NCI-H2196 (cell line): ENCODE measurements around the gene DOK5.
"Not testable (repeated sequence)": the region's sequence is repeated elsewhere in the genome, so short reads cannot be mapped to it uniquely, and the experiment has no call there.

ENCODE experiments used
- DNase-seq: peaks from one replicate; lab custom pipeline; 2025; ENCODE audit not compliant: unreplicated experiment; lab: John Stamatoyannopoulos, UW

The DOK5 gene

DNA sequence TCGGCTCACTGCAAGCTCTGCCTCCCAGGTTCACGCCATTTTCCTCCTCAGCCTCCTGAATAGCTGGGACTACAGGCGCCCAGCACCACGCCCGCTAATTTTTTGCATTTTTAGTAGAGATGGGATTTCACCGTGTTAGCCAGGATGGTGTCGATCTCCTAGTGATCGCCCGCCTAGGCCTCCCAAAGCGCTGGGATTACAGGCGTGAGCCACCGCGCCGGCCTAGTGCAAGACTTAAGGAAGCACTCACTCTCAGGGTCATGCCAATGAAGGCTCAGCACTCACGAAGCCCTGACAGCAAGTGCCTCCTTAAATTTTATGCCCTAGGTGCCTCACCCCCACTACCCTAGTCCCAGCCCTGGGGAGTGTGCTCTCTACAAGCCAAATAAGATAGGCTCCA lies 4.7 kb upstream of the DOK5 start:
- DNase-seq = no peak

DNA sequence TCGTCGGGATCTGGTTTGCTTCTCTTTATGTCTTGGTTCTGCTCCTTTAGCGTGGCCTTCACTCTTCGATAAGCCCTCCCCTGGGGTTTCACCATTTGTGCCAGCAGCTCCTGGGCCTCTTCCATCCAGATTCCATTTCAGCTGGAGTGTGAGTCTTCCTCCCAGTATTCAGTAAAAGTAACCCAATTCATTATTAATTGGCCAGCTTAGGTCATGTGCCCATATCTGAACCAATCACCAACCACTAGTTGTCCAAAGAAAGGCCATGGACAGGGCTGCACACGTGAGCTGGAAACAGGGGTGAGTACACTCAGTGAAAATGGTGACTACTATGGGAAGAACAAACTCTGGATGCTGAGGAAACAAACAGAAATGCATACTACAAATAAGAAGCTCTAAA lies 2.8 kb upstream of the DOK5 start:
- DNase-seq = no peak

DNA sequence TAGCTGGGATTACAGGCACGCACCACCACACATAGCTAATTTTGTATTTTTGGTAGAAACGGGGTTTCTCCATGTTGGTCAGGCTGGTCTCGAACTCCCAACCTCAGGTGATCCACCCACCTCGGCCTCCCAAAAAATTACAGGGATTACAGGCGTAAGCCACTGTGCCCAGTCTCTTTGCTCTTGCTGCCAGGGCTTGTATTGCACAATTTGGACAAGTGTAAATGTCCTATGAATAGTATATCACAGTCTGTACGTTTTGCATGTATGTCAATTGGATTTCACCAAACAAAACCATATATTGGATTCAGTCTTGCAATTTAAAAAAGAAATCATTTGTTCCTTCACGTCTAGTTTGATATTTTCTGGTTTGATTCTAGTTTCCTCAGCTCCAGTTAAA lies 2.1 kb upstream of the DOK5 start:
- no peak for DNase-seq

- DNase-seq = no peak
Observed at GRCh38 chr20:54474046-54474445, 1.3 kb upstream of the DOK5 start.

DNA sequence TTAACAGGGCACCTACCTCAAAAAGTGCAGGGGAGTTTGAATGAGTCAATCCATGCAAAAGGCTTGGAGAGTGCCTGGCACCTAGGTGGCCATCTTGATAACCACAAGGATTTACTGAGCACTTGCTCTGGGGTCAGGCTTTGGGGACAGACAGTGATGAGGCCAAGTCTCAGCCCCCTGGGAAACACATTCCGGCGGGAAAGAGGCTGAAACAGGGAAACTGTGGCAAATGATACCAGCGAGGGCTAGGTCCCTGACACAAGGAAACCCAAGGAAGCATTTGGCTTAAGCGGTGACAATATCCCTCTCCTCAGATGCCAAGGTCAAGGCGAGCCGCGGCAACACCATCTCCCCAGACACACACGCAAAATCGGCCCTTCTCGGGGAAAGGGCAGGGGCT lies 527 bp upstream of the DOK5 start:
- DNase-seq = no peak

DNA sequence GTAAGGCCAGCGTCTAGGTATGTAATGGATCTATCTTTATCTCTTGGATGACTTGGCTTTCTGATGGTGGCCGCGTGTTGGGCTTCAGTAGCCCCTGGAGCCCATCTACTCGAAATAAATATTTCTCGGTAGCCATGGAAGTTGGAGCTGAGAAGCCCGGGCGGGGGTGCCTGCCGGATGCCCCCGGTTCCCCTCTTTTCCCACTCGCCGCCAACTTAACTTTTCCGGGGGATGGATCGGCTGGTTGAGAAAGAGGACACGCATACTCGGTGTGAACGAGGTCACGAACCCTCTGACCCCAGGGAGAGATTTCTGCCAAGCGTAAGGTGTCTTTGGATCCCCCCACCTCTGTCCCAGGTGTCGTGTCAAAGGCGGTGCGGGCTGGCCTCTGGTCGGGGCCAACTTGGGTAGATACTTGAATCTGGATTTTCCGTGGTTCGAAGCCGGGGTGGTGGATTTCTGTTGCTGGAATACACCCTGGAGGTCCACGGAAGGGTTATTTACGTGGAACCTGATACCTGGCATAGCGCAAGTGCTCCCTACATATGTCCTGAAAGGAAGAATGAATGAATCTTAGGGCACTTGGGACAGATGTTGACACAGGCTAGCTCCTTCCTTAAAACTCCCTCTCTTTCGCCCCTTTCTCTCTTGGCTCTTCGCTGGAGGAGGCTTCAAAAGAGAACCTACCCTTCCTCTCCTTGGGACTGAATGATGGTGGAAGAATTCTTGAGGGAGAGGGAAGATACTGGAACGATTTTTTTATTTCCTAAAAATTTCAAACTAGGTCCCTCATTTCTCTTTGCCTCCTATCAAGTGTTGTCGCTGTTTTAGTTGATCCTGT lies 996 bp downstream of the DOK5 start:
- DNase-seq = no peak

DNA sequence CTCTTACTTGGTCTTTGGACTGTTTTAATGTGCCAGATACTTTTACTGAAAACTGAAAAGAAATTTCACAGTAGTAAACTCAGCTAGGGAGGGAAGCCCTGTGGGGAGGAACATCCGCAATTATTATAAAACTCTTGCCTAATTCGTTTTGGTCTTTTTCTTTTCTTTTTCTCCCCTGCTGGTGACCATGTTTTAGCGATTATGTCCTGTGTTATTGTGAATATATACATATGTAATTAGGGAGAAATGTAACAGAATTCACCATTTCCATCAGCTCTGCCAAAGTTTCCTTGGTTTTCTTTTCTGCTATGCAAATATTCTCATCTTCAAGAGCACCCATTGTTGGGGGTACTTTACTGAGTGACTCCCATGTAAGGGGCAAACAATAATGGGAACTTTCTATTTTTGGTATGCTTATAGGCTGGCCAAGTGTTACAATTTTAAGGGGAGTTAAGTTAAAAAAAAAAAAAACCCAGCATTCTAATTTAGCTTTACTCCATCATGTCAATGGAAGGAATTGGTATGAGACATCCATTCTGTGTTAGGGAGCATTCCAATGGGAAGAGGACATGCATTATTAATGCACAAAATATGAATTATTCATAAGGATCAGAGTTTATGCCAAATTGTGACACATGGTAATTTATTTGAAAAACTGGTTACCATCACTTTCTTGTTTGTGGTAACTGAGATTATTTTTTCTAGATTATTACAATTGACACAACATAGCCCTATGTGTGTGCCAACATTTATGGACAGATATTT lies 2.0 kb downstream of the DOK5 start:
- no peak for DNase-seq

- DNase-seq = no peak
Observed at GRCh38 chr20:54479138-54479906, 3.9 kb downstream of the DOK5 start.

DNA sequence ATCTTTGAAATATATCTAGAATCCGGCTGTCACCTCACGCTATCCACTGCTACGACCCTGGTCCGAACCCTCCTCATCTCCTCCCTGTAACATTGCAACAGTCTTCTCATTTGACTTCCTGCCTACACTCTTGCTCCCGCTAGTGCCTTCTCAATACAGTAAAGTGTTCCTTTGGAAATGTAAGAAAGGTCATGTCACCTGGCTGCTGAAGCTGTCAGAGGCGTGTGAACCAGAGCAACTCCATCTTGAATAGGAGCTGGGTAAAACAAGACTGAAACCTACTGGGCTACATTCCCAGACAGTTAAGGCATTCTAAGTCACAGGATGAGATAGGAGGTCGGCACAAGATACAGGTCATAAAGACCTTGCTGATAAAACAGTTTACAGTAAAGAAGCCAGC lies 4.5 kb downstream of the DOK5 start:
- not testable (repeated sequence) for DNase-seq

DNA sequence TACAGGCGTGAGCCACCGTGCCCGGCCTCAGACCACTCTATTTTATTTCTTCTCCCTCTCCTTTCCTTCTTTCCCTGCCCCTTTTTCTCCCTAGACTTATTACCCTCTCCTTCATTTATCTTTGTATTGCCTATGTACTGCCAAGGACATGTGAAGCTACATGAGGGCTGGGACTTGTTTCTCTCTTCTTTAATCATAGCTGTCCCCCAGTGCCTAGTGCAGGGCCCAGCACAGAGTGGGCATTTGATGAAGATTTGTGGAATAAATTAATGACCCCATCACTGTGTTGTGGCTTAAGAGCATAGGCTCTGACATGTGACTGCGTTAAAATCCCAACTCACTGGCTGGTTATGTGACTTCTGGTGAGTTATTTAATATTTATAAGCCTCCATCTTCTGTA lies 6.0 kb downstream of the DOK5 start:
- no peak for DNase-seq

DNA sequence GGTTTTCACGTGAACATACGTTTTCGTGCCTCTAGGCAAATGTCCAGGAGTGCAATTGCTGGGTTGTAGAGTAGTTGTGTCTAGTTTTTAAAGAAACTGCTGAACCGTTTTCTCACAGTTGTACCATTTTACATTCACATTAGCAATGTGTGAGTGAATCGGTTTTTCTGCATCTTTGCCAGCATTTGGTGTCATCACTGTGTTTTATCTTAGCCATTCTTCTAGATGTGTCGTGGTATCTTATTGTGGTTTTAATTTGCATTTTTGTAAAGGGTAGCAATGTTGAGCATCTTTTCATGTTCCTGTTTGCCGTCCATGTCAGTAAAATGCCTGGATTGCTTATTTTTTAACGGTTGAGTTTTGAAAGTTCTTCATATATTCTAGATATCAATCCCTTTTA lies 10.2 kb downstream of the DOK5 start:
- DNase-seq = no peak

GRCh38 chr20:54486585-54486984 lies 11.2 kb downstream of the DOK5 start:
- DNase-seq = no peak

DNA sequence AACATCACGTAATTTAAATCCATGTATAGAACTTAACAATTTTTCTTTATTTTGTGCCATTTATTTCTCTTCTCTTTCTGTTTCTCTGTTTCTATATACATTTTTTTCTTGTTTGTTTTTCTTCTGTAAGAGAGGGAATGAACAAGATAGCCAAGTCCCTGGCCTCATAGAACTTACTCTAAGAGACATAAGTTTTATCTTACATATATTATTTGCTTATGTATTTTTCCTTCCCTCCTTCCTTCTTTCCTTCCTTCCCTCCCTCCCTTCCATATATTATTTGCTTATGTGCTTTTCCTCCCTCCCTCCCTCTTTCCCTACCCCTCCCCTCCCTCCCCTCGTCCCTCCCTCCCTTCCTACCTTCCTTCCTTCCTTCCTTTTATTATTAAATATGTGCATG lies 13.0 kb downstream of the DOK5 start:
- DNase-seq = no peak

DNA sequence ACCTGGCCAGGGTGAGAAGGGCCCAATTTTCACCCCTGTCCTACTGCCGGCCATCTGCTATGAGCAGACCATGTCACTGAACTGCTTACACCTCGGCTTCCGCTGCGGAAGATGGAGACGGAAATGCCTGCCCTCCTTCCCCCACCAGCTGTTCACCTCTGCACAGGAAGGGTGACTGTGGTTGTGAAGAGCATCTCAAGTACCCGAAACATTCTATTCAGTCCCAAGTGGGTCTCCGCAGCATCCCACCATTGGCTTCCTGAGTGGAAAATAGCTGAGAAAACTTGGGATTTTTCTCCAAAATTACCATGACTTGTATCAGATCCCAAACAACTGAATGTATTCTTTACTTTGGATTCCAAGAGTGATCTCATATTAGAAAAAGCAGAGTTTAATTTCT lies 16.1 kb downstream of the DOK5 start:
- DNase-seq = no peak

DNA sequence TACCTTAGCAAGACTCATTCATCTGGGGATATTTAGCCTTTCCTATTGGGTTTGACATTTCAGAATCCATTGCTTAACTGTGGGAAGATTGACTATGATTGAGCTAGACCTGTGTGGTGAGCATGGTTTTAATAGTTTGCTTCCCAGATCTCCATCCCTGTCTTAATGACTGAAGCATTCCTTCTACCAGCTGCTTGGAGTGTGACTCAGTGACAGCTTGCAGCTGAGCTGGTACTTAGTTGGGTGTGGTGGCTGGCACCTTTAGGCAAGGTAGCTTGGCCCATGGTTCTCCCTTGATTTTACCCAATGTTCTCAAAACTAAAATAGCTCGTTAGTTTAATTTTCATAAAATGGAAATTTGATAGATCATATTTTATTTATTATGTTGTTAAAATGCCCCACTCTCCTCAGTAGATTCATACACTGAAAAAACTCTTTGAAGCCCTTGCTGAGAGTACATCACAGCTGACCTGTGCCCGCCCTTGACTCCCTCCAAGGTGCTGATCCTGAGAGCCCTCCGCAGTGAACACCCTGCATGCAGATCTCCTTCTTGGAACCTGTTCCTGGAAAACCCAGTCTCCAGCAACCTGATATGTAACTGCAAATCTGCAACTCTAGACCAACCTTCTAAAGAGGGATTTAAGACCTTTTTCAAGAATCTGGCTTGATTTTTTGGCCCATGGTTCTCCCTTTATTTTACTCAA lies 19.1 kb downstream of the DOK5 start:
- no peak for DNase-seq

DNA sequence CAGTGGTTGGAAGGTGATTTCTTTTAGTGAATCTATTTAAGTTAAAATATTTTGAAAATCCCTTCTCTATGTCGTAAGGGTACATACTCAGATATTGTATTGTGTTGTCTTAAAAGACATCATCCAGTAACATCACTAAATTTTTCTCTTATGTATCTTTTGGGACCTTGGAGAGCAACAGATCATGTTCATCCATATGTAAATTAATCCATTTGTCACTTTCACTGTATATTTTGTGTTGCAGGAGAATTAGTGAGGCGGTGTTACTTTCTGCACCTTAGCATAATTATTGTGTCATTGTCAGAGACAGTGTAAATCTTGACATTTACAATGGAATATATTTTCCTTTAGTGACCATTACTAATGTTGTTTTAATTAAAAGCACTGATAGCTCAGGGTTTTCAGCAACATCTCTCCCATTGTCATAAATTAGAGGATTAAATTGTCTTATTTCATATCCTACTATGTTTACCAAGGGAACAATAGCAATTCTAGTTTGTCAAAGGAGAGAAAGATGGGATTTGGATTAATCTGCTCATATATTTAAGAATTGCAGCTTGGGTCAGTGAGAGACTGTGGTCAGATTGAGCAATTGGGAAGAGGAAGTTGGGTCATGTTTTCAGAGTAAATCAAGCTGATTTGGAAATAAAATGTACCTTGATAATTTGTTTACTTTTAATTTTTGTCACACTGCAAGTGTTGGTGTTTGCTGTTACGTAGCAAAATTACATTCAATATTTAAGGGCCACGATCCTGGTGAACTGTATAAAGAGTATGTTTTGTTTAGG lies 22.7 kb downstream of the DOK5 start:
- no peak for DNase-seq

GRCh38 chr20:54499111-54499510 lies 23.7 kb downstream of the DOK5 start:
- no peak for DNase-seq

GRCh38 chr20:54502179-54502578 lies 26.8 kb downstream of the DOK5 start:
- no peak for DNase-seq

DNA sequence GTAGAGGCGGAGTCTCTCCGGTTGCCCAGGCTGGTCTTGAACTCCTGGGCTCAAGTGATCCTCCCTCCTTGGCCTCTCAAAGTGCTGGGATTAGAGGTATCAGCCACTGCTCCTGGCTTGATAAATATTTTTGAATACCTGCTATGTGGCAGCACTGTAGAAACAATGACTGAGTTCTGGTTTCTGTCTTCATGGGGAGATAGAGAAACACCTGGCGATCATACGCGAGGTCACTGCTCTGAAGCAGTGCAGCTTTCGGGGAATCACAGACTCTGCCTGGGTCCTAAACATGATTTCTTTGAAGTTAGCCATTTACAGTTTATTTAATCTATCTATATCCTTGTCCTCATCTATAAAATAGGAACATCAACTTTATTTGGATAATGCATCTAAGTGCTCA lies 31.2 kb downstream of the DOK5 start:
- DNase-seq = no peak

DNA sequence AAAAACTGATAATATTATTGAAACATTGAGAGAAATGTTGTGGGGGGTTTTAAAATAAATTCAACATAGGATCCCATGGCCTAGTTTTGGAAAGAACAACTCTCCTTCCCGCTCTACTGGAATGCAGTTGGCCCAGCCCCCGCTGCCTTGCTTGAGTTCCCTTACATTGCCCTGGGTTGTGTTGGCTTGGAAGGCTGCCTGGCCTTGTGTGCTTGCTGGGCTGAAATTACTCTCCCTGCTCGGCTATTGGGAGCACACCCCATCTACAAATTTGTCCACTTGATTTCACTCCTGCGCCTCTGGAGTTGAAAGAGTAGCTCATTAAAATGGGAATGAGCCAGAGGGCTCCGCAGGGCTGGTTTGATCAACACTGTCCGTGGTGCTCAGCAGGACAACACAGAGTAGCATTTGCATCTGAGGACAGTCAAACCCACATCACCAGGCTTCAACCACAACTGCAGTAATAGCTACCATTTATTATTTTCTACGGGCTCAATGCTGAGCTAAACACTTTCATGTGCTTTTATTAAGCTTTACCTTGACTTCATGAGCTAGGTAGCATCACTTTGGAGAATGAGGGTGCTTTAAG lies 35.2 kb downstream of the DOK5 start:
- DNase-seq = no peak
